ENCODE measurements around the gene GRIA3.

DNA sequence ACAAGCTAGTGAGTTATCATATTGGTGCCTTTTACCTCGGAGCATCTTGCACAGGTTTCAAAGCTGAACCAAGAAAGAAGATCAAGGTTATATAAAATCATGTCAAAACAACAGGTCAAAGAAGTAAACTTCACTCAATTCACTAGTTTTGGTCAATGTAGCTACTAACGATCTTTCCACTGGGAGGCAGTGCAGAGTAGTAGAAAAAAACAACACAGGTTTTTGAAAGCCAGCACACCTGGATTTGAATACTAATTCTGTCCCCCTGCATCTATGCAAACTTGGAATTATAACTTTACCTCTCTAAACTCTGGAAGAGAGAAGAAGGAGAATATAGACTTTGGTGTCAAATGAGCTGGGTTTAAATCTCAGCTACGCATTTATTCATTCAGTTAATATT, 266.1 kb downstream of the GRIA3 start:
- TF ChIP-seq, protein P1, sequence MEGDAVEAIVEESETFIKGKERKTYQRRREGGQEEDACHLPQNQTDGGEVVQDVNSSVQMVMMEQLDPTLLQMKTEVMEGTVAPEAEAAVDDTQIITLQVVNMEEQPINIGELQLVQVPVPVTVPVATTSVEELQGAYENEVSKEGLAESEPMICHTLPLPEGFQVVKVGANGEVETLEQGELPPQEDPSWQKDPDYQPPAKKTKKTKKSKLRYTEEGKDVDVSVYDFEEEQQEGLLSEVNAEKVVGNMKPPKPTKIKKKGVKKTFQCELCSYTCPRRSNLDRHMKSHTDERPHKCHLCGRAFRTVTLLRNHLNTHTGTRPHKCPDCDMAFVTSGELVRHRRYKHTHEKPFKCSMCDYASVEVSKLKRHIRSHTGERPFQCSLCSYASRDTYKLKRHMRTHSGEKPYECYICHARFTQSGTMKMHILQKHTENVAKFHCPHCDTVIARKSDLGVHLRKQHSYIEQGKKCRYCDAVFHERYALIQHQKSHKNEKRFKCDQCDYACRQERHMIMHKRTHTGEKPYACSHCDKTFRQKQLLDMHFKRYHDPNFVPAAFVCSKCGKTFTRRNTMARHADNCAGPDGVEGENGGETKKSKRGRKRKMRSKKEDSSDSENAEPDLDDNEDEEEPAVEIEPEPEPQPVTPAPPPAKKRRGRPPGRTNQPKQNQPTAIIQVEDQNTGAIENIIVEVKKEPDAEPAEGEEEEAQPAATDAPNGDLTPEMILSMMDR (IDR thresholded peaks at IDR 0.05) = no peak
- no peak for TF ChIP-seq POLR2A (IDR thresholded peaks at IDR 0.05)
